ENCODE results near the gene PIK3R6.
"Not testable (repeated sequence)": the region's sequence is repeated elsewhere in the genome, so short reads cannot be mapped to it uniquely, and the experiment has no call there.

The PIK3R6 gene

GRCh38 chr17:8872705-8873435 is 5.4 kb upstream of the PIK3R6 start:
- no peak for DNase-seq

GRCh38 chr17:8872036-8872704 is 4.7 kb upstream of the PIK3R6 start:
- no peak for DNase-seq

- no peak for DNase-seq
Measured at GRCh38 chr17:8871081-8871581, 3.7 kb upstream of the PIK3R6 start.

GRCh38 chr17:8870406-8871040 is 3.0 kb upstream of the PIK3R6 start:
- DNase-seq, result no peak

GRCh38 chr17:8869114-8869815 is 1.8 kb upstream of the PIK3R6 start:
- no peak for DNase-seq

- no peak for DNase-seq
Measured at GRCh38 chr17:8868529-8868951, 1.1 kb upstream of the PIK3R6 start.

- DNase-seq, result no peak
Measured at GRCh38 chr17:8868092-8868491, 618 bp upstream of the PIK3R6 start.

GRCh38 chr17:8865811-8866210 is 1.7 kb downstream of the PIK3R6 start:
- DNase-seq, result no peak

GRCh38 chr17:8865385-8865784 is 2.1 kb downstream of the PIK3R6 start:
- DNase-seq, result no peak

- DNase-seq, result no peak
Measured at GRCh38 chr17:8862213-8863056, 5.0 kb downstream of the PIK3R6 start.

- no peak for DNase-seq
Measured at GRCh38 chr17:8861495-8862181, 5.8 kb downstream of the PIK3R6 start.

- DNase-seq, result no peak
Measured at GRCh38 chr17:8859804-8860430, 7.6 kb downstream of the PIK3R6 start.

- no peak for DNase-seq
Measured at GRCh38 chr17:8859027-8859803, 8.3 kb downstream of the PIK3R6 start.

- no peak for DNase-seq
Measured at GRCh38 chr17:8857919-8858318, 9.6 kb downstream of the PIK3R6 start.

GRCh38 chr17:8856869-8857575 is 10.5 kb downstream of the PIK3R6 start:
- no peak for DNase-seq

GRCh38 chr17:8856205-8856603 is 11.3 kb downstream of the PIK3R6 start:
- not testable (repeated sequence) for DNase-seq

- no peak for DNase-seq
Measured at GRCh38 chr17:8855477-8856204, 11.8 kb downstream of the PIK3R6 start.

GRCh38 chr17:8851600-8851999 is 15.9 kb downstream of the PIK3R6 start:
- no peak for DNase-seq

Measured in NCI-H2029 (cell line).